ENCODE data around the gene GABRA5.

DNA sequence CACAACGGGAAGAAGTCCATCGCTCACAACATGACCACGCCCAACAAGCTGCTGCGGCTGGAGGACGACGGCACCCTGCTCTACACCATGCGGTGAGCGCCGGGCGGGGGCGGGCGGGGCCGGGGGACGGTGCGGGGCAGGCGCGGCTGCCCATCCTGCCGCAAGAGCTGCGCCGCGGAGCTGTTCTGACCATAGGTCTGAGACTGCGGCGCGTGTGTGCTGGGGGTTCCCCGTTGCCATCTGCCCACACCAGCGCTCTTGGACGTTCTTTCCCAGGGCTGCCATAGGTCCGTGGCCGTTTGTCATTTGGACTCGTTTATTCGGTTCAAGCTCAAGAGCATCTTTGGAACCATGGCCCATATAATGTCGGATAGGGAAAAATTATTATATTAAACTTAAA, 16.6 kb downstream of the GABRA5 start:
- TF ChIP-seq CTCF (IDR thresholded peaks at IDR 0.05; ENCODE audit: poor library complexity, severe bottlenecking) (no peak), EZH2 (IDR thresholded peaks at IDR 0.05; ENCODE audit: borderline replicate concordance, insufficient read depth, low read length, poor library complexity, severe bottlenecking) (no peak)
- TF ChIP-seq, protein P1, sequence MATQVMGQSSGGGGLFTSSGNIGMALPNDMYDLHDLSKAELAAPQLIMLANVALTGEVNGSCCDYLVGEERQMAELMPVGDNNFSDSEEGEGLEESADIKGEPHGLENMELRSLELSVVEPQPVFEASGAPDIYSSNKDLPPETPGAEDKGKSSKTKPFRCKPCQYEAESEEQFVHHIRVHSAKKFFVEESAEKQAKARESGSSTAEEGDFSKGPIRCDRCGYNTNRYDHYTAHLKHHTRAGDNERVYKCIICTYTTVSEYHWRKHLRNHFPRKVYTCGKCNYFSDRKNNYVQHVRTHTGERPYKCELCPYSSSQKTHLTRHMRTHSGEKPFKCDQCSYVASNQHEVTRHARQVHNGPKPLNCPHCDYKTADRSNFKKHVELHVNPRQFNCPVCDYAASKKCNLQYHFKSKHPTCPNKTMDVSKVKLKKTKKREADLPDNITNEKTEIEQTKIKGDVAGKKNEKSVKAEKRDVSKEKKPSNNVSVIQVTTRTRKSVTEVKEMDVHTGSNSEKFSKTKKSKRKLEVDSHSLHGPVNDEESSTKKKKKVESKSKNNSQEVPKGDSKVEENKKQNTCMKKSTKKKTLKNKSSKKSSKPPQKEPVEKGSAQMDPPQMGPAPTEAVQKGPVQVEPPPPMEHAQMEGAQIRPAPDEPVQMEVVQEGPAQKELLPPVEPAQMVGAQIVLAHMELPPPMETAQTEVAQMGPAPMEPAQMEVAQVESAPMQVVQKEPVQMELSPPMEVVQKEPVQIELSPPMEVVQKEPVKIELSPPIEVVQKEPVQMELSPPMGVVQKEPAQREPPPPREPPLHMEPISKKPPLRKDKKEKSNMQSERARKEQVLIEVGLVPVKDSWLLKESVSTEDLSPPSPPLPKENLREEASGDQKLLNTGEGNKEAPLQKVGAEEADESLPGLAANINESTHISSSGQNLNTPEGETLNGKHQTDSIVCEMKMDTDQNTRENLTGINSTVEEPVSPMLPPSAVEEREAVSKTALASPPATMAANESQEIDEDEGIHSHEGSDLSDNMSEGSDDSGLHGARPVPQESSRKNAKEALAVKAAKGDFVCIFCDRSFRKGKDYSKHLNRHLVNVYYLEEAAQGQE (IDR thresholded peaks at IDR 0.05; ENCODE audit: borderline replicate concordance), result no peak

Measured in neural cell (in vitro differentiated cells).